GM18861 (cell line): ENCODE results near the gene KIAA1671.
"Not testable (repeated sequence)": the region's sequence is repeated elsewhere in the genome, so short reads cannot be mapped to it uniquely, and the experiment has no call there.

Source experiments
- ATAC-seq: cut with Tn5 transposase; IDR thresholded peaks from one replicate; pipeline ENCODE4 v1.9.1; 2021; ENCODE audit not compliant: unreplicated experiment

Gene KIAA1671

GRCh38 chr22:25212337-25212736 lies 259.8 kb downstream of the KIAA1671 start:
- ATAC-seq, result no peak

GRCh38 chr22:25213221-25213620 lies 260.7 kb downstream of the KIAA1671 start:
- no peak for ATAC-seq

- ATAC-seq, result no peak
Measured at GRCh38 chr22:25216230-25216629, 263.7 kb downstream of the KIAA1671 start.

DNA sequence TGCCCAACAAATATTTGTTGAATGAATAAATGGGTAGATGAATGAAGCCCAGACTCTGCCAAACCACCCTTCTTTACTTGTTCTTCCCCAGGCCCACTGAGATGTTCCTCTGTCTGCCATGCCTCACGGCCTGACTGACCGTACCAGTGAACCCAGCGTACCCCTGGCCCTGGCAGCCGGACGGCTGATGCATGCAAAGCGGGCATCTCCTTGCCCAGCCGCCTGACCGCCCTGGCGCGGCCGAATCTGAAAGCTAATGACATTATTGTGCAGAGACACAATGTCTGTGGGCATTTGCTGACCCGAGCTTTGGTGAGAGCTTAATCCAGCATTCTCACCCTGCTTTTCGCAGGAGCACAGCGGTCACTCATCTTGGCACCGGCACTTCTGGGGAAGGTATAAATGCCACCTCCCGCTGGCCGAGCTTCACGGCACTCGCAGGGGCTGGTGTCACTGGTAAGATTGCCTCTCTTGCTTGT lies 266.7 kb downstream of the KIAA1671 start, which contains the start of gene CRYBB2:
Gene CRYBB2, plus strand, starts transcription at position 429 of the 479 bp plus-strand sequence. CDS start 1,791 bp downstream, outside the sequence.
- no peak for ATAC-seq

DNA sequence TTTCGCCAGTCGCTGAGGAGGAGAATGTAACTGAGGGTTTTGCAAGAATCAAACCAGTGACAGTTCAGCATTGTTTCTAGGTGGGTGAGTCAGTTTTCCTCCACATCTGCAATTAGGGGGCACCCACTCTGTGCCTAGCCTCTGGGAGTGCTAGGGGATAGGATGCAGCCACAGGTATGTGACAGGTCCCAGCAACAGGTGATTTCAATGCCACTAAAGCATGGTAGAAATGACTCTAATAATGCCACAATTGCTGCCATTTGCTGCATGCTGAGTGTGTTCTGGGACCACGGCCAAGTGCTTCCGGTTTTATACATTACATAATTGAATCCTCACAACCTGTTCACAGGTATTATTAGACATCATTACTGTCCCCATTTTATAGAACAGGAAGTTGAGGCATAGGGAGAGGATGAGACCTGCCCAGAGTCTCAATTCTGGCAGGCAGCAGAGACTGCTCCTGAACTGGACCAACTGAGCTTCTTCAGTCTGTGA lies 267.5 kb downstream of the KIAA1671 start:
- no peak for ATAC-seq

- no peak for ATAC-seq
Measured at GRCh38 chr22:25221790-25222189, 269.3 kb downstream of the KIAA1671 start.

GRCh38 chr22:25223269-25223850 lies 270.8 kb downstream of the KIAA1671 start:
- ATAC-seq, result no peak

DNA sequence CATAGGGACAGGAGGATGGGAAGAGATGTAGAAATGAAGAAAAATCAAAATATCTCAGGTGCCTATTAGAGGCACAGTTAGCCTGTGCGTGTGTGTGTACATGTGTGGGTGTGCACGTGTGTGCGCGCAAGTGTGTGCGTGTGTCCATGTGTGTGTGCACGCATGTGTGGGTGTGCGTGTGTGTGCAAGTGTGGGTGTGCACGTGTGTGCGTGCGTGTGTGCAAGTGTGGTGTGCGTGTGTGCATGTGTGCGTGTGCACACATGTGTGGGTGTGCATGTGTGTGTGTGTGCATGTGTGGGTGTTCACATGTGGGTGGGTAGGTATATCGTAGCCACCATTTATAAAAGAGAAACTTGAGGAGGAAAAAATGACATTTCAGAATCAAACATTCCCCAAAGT lies 276.3 kb downstream of the KIAA1671 start:
- ATAC-seq, result no peak

- ATAC-seq, result not testable (repeated sequence)
Measured at GRCh38 chr22:25230760-25231159, 278.2 kb downstream of the KIAA1671 start.

GRCh38 chr22:25232301-25232700 lies 279.8 kb downstream of the KIAA1671 start:
- no peak for ATAC-seq

DNA sequence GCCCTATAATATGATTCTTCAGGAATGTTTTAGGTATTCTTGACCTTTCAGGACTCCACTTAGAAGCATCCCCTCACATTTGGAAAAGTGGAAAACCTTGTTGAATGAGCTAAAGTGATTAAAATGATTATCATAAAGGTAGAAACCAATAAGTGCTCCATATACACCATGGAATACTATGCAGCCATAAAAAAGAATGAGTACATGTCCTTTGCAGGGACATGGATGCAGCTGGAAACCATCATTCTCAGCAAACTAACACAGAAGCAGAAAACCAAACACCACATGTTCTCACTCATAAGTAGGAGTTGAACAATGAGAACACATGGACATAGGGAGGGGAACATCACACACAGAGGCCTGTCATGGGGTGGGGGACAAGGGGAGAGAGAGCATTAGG lies 281.2 kb downstream of the KIAA1671 start:
- not testable (repeated sequence) for ATAC-seq

DNA sequence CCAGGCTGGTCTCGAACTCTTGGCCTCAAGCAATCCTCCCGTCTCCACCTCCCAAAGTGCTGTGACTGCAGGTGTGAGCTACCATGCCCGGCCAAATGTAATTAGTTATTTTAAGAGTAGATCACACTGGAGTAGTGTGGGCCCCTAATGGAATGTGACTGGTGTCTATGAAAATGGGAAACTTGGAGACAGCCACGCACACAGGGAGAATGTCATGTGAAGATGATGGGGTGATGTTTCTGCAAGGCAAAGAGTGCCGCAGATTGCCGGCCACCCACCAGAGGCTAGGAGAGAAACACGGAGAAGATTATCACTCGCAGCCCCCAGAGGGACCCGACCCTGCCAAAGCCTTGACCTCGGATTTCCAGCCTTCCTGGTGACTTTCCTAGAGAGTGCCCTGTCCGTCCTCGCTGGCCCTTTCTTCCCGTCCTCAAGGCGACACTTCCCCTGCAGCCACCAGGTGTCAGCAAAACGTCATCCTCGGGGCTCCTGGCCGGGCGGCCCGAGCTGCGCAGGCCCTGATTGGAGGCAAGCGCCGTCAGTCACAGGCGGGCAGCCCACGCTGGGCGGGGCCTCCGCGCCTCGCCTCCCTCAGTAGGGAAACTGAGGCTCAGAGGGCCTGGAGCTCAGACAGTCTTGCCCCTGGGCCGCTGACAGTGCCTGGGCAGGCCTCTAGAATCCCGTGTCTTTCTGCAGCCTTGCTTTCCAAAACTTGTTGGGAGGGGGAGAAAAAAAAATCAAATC lies 283.2 kb downstream of the KIAA1671 start:
- peak; percentile 52 for ATAC-seq

DNA sequence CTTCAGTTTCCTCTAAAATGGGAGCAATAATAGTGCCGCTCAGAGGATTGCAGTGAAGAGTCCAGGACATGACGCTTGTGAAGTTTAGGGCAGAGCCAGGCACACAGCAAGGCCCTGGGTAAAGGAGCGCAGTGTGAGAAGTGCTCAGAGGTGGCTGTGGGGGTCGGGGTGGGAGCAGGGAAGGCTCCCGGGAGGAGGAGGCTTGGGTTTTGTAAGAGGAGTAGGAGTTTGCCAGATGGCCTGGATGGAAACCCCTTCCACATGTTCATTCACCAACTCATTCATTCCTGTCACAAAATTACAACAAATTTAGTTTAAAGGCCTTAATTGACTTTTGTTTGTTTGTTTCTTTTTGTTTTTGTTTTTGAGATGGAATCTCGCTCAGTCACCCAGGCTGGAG lies 283.9 kb downstream of the KIAA1671 start:
- no peak for ATAC-seq

DNA sequence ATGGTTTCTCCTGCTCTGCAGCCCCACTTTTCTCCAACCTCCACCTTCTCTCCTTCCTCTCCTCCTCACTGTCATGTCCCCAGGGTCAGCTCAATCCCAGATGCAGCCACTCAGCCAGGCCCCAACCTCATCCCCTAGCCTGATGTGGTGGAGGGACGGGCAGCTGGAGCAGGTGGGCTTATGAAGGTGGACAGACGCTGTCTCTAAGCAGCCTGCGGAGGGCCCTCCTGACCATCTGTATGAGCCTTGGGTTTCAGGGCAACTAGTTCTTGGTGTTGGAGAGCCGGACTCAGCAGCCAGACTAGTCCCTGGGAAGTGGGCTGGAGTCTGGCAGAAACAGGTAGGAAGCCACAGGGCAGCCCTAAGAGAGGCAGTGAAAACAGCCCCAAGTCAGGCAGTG lies 285.0 kb downstream of the KIAA1671 start:
- no peak for ATAC-seq

GRCh38 chr22:25238058-25238457 lies 285.5 kb downstream of the KIAA1671 start:
- ATAC-seq, result not testable (repeated sequence)
